ENCODE results near the gene CHMP2A.

DNA sequence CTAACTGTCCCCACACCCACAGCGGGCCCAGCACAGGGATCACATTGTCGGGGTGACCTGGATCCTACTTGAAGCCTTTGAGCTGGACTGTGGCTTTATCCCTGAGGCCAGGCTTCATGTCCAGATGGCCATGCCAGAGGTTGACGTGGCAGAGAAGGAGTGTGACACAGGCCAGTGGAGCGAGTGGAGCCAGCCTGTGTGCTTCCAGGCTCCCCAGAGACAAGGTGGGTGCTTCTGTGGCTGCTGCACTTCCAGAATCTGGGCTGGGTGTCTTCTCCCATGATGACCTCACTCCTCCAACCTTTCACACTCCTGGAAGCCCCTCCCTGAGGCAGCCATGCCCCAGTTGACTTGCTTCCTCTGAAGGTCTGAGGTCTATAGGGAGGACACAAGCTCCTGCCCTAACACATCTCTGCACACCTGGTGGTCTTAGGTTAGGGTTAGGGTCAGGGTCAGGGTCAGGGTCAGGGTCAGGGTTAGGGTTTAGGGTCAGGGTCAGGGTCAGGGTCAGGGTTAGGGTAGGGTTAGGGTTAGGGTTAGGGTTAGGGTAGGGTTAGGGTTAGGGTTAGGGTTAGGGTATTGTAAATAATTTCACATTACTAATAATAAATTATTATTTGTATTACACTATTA lies 31.3 kb upstream of the CHMP2A start:
- TF ChIP-seq, protein P1, sequence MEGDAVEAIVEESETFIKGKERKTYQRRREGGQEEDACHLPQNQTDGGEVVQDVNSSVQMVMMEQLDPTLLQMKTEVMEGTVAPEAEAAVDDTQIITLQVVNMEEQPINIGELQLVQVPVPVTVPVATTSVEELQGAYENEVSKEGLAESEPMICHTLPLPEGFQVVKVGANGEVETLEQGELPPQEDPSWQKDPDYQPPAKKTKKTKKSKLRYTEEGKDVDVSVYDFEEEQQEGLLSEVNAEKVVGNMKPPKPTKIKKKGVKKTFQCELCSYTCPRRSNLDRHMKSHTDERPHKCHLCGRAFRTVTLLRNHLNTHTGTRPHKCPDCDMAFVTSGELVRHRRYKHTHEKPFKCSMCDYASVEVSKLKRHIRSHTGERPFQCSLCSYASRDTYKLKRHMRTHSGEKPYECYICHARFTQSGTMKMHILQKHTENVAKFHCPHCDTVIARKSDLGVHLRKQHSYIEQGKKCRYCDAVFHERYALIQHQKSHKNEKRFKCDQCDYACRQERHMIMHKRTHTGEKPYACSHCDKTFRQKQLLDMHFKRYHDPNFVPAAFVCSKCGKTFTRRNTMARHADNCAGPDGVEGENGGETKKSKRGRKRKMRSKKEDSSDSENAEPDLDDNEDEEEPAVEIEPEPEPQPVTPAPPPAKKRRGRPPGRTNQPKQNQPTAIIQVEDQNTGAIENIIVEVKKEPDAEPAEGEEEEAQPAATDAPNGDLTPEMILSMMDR (IDR thresholded peaks at IDR 0.05; ENCODE audit: insufficient read depth, low read length): no peak
- TF ChIP-seq, protein P2, sequence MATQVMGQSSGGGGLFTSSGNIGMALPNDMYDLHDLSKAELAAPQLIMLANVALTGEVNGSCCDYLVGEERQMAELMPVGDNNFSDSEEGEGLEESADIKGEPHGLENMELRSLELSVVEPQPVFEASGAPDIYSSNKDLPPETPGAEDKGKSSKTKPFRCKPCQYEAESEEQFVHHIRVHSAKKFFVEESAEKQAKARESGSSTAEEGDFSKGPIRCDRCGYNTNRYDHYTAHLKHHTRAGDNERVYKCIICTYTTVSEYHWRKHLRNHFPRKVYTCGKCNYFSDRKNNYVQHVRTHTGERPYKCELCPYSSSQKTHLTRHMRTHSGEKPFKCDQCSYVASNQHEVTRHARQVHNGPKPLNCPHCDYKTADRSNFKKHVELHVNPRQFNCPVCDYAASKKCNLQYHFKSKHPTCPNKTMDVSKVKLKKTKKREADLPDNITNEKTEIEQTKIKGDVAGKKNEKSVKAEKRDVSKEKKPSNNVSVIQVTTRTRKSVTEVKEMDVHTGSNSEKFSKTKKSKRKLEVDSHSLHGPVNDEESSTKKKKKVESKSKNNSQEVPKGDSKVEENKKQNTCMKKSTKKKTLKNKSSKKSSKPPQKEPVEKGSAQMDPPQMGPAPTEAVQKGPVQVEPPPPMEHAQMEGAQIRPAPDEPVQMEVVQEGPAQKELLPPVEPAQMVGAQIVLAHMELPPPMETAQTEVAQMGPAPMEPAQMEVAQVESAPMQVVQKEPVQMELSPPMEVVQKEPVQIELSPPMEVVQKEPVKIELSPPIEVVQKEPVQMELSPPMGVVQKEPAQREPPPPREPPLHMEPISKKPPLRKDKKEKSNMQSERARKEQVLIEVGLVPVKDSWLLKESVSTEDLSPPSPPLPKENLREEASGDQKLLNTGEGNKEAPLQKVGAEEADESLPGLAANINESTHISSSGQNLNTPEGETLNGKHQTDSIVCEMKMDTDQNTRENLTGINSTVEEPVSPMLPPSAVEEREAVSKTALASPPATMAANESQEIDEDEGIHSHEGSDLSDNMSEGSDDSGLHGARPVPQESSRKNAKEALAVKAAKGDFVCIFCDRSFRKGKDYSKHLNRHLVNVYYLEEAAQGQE (IDR thresholded peaks at IDR 0.05; ENCODE audit: insufficient replicate concordance, low read depth): no peak
